Stimulated activated CD4-positive, alpha-beta T cell treated with anti-CD3 and anti-CD28 coated beads, TNF-alpha, amount 100 ng/mL, for 24 hours (primary cell): Measurements from ENCODE around the gene CRHR1.
"Not testable (repeated sequence)": the region's sequence is repeated elsewhere in the genome, so short reads cannot be mapped to it uniquely, and the experiment has no call there.

Experiments used
- DNase-seq, 3 experiments: peaks; one replicate each; pipeline ENCODE4 v3.0.0-alpha.2; 2020; ENCODE audit warnings: low read depth in 3 of 3

The CRHR1 gene

DNA sequence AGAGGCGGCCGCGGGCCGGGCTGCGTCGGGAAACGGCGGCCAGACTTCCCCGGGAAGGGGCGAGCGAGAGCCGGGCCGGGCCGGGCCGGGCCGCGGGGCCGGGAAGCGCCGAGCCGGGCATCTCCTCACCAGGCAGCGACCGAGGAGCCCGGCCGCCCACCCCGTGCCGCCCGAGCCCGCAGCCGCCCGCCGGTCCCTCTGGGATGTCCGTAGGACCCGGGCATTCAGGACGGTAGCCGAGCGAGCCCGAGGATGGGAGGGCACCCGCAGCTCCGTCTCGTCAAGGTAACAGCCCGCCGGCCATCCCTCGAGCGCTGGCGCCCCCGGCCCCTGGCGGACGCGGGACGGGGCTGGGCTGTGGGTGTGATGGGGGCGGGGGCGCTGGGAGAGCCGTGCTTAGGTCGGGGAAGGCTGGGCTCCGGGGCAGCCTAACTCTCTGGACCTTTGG is at the start of gene CRHR1:
Gene CRHR1, plus strand, starts transcription at position 28 of the 448 bp plus-strand sequence. Its CDS starts 225 bp downstream, at position 253.
- no peak for DNase-seq

DNA sequence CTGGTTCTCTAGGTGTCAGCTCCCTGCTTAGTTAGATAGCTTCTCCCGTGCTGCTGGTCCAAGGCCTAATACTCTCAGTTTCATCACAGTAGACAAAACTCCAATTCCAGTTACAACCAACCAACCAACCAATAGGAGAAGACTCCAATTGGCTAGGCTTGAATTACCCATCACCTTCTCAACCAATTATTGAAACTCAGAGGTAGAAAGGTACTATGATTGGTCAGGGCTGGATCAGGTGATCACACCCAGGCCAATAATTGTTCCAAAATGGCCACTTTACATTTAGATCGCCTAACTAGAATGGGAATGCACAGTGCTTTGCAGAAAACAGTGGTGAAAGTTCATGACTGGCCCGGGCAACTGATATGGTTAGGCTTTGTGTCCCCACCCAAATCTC is 49.5 kb upstream of the CRHR1 start:
- DNase-seq, result no peak

DNA sequence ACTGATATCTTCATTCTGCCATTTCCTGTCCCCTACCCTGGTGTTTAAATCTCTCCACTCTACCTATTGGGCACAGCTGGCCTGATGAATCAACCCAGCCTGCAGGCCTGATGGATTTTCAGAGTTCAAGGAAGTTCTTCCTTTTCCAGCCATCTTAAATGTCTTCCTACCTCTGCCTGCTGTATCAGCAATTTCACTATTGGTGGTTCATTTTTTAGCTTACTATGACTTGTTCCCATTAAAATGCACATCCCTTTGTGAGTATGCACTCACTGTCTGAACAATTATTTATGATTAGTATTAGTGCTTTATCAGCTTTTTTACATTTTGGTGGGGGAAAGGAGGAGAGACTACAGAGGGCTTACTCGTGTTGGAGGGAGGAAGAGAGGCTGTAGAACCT is 48.6 kb upstream of the CRHR1 start:
- DNase-seq, result no peak

DNA sequence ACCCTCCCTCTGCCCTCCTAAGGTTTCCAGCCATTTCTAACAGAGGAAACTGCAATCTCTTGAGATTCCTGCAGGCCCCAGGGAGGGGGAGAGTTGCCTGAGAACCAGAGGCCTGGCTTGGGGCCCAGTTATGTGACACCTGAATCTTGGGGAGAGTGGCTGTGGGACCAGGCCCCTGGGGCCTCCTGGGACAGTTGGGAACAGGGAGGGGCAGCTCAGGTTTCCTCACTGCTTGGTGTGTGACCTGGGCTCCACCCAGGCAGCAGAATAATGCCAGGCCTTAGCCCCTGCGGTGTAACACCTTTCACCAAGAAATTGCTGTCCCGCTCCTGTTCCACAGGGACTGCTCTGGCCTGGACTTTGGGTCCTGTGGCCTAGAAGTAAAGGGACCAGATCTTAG is 44.3 kb upstream of the CRHR1 start:
- no peak for DNase-seq

DNA sequence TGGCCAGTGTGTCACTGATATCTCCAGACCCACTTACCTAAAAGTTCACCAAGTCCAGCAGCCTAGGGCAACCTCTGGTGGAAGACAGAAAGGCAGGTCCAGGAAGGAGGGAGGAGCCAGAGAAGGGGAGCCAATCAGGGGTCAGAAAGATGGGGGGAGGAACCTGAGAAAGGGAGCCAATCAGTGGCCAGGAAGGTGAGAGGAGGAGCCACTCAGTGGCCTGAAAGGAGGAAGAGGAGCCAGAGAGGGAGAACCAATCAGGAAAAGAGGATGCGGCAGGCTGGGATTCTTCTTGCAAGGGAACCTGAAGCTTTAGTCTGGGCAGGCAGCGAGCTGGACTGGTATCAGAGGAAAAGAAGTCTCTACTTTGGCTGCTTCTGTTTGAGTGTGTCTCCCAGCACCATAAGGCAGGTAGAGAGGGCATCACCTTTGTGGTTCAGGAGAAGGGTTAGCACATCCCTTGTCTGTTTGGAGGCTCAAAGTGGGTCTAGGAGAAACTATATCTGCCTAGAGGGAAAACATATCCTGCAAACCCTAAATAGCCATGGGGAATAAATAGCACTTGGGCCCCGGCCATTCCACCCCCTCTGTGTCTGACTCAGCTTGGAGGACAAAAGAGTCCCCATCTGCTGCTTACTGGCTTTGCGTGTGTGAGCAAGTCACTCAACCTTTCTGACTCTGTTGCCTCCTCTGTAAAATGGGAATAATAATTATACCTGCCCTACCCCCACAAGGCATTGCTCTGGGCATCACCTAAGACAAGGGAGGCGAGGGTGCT is 43.4 kb upstream of the CRHR1 start:
- DNase-seq, result peak in 1 of 3 experiments; percentile 24

DNA sequence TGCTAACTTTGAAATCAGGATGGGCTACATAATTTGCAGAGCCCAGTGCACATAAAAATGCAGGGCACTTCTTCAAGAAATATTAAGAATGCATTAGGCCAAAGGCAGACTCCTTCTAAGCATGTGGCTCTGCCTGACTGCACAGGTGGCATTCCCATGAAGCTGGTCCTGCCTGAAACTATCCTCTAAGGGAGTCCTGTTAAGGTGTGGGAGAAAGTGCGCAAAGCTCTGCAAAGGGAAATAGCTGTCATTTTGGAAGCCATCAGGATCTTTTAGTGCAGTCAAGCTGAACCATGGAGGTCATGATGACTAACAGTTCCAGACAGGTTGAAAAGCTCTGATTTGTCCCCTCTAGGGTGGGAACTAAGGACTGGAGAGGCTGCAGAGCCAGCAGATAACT is 41.9 kb upstream of the CRHR1 start:
- no peak for DNase-seq

DNA sequence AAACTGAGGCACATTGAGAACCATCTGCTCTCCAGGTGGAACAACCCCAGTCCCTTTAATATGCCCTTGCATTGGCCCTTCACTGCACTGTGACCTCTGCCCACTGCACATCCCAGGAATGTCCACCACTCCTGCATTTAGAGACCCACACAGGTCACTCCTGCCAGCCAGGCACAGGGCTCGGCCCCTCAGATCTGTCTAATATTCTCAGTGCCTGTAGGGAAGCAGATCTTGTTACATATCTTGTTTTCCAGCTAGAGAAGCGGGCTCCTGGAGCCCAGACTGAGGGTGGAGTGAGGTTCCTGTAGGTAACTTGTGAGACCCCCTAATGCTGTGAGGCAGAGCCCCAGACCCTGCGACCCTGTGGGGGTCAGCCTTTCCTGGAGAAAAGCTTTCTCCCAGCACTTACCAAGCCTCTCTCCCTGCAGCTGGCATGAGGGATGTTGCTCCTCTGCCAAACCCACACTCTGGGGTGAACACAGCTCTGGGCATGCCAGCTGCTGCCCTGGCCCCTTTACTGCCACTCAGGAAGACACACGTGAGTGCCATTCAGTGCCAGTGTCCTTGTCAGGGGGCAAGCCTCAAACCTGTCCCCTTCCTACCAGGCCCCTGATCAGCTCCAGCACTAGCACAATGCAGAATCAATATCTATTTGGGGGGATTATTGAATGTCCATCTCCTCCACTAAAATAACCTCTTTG is 40.3 kb upstream of the CRHR1 start:
- no peak for DNase-seq

DNA sequence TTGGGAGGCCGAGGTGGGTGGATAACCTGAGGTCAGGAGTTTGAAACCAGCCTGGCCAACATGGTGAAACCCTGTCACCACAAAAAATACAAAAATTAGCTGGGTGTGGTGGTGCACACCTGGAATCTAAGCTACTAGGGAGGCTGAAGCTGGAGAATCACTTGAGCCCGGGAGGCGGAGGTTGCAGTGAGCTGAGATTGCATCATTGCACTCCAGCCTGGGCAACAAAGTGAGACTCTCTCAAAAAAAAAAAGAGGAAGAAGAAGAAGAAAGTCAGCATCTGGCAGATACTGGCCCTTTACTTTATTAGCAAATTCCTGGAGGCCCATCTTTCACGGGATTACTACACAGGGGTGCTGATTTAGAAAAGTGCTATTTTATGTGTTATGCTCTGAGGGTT is 39.3 kb upstream of the CRHR1 start:
- not testable (repeated sequence) for DNase-seq

DNA sequence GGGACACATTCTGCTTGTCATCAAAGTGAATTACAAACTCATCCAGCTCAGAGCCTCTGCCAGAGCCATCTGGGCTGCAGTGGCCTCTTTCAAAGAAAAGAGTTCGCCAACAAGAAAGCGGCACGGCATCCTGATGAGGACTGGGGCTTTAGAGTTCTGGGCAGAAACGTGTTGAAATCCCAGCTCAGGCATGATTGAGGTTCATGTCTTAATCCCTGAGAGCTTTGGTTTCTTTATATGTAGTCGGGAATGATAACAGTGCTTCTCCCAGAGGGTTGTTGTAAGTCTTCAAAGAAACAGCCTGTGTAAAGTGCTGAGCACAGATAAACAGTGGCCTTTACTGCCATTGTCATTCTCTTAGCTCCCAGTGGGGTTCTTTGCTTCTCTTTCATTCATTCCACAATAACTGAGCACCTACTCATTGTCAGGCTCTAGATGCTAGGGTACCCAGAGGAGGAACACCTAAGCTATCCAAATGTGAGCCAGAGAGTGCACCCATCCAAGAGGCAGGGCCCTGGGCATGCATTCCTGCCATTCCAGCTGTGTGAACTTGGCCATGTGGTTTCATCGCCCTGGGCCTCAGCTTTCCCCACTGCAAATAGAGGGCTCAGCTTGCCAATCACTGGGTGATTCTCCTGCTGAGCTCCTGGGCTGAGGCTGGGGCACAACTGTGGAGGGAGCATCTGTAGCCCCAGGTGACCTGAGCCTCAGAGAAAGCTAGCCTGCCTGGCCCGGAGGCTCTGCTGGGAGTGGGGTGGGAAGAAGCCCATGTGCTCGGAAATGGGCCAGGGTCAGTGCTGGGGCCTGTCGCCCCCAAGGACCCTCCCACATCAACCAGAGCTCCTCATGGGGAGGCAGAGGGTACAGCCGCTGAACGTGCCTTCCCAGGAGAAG is 38.3 kb upstream of the CRHR1 start:
- no peak for DNase-seq

DNA sequence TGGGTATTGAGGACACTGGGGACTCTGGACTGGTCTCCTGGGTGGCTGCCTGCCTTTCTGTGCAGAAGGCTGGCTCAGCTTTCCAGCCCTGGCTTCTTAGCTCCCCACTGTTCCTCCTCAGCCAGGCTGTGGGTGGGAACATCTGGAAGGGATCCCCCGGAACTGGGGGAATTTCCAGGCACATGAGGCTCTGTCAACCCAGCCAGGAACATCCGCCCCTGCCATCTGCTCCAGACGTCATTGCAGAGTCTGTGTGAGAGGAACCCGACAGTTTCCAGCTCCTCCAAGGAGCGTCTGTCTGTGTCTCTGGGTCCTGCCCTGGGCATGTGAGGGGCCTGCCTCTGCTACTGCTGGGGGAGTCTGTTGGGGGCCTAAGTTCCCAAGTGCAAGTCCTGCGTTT is 36.2 kb upstream of the CRHR1 start:
- DNase-seq, result no peak

DNA sequence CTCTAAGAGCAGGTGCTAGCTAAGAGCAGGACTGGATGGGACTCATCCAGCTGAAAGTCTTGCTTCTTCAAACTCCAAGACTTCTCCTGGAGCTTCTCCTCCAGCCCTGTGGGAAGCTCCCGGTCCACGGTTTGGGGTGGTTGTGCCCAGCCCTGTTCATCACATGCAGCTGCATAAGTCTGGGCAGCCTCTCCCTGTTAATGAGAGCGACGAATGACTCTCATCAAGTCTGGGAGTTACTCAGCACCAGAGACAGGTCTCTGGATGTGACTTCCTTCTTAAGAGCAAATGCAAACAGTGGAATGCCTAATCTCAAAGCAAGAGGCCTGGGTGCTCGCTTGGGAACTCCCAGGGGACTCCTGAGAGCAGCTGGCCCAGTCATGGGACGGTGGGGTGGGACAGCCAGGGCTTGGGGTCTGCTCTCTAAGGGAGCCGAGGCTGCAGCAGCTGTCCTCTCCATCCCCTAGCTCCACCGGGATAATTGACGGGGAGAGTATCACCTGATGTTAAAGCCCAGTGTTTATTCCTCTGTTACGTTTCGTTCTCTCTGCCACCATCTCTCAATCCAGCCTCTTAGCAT is 35.3 kb upstream of the CRHR1 start:
- DNase-seq, result no peak

DNA sequence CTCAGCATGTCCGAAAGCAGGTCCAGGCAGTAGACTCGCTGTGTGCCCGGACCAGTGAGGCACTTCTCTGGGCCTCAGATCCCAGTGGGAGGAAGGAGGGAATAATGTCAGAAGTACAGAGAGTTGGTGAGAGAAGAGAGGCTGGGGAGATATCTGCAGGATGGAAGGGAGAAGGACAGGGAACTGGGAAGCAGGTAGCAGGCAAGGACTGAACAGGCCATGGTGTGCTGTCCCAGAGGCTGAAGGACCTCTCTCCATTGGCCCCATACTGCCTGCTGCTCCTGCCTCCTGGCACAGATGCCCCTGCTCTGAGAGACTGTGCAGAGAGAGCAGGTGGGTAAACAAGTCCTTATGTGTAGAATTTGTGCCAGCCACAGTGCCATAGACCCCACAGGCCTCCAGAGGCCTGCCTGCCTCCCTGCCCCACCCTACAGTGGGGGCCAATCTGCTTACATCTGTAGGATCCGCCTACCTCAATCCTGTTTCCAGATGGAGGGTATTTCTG is 34.2 kb upstream of the CRHR1 start:
- no peak for DNase-seq

DNA sequence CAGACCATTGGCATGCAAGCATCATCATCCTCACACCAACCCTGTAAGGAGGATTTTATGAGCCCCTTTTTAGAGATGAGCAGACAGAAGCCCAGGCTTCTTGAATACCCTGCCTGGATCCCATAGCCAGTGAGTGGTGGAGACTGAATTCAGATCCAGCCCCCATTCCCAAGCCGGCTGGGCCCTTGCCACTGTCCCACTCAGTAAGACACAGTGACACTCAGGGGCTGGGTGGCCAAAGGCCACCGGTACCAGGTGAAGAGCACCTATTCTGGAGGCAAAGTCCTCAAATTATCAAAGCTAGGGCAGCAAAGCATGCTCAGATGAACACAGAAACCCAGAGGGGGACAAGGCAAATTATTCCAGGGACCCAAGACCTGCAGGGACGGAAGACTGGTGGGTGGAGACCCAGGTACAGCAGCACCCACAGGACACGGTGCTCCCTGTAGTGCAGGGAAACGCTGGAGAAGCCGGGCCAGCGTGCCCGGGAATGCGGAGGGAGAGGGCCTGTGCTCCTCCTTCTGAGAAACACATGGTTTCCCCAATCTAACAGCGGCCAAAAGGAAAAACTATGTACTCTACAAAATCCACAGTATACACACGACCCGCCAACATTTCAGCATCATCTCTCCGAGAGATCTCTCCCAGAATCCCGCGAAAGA is 33.2 kb upstream of the CRHR1 start:
- no peak for DNase-seq

DNA sequence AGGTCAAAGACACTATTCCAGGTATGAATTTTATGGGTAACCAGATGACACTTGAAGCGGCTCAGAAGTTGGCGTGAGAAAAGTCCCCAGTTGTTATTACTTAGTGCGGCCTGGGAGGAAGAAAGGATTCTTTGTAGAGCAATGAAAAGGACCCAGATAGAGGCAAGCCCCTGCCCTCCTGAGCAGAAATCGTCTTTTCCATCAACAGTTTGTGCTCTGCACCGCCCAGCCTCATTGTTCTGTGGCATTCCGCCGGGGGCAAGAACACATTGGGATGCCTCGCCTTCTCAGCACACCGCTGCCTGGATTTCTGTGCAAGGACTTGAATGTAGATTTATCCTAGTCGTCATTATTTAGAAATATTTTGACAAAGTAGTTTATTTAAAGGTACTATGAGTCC is 32.7 kb upstream of the CRHR1 start:
- no peak for DNase-seq

DNA sequence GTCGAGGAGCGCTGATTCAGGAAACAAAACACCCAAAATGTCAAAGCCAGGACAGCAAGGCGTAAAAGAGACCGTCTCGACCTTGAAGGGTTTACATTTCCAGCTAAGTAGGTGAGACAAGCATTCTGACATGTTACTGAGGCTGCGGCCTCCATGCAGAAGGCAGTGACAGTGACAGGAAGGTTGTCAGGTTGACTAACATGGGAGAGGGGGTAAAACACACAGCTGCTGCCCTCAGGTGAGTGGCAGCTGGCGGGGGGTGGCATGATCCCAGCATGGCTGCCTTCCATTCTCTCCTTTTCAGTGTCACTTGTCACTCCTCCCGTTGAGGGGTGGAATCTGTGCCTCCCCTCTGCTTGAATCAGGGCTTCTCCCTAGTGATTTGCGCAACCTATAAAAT is 31.9 kb upstream of the CRHR1 start:
- DNase-seq, result no peak

DNA sequence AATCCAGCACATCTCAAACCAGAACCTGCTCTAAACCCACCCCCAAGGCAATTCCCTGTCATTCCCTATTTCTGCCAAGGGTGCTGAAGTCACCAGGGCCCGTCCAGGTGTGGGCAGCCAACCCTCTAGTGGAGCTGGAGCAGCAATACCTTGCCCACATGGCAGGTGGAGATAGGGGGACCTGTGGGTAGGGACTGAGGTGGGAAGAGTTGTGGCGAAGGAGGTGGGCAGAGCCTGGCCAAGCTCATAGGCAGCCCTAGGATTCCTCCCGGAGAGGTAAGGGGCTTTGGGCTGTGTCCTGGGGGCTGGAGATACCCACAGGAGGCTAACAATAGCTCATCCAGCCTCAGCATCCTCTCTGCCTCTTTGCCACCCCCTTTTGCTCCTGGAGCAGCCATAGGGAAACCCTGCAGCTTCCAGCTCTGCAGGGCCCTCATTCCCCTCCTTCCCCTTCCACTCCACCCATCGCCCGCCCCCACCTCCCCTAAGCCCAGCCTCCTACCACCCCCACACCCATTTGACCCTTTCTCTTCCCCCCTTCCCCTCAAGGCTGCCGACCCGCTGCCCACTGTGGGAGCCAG is 30.4 kb upstream of the CRHR1 start:
- DNase-seq, result no peak

DNA sequence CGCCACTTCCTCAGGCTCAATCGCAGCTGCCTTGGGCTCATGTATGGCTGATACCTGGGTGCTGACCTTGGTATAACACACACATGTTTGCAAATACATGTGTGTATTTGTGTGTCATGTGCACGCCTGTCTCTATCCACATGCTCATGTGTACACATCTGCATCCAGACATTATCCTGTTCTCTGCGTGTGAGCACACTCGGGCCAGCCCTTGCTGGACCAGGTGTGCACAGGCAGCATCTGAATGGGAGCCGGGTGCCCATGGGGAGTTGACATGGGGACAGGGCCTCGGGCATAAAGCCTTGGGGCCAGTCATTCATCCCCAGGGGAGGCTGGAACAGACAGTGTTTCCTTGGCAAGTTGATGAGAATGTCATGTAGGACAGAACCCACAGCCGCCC is 29.1 kb upstream of the CRHR1 start:
- DNase-seq, result no peak

DNA sequence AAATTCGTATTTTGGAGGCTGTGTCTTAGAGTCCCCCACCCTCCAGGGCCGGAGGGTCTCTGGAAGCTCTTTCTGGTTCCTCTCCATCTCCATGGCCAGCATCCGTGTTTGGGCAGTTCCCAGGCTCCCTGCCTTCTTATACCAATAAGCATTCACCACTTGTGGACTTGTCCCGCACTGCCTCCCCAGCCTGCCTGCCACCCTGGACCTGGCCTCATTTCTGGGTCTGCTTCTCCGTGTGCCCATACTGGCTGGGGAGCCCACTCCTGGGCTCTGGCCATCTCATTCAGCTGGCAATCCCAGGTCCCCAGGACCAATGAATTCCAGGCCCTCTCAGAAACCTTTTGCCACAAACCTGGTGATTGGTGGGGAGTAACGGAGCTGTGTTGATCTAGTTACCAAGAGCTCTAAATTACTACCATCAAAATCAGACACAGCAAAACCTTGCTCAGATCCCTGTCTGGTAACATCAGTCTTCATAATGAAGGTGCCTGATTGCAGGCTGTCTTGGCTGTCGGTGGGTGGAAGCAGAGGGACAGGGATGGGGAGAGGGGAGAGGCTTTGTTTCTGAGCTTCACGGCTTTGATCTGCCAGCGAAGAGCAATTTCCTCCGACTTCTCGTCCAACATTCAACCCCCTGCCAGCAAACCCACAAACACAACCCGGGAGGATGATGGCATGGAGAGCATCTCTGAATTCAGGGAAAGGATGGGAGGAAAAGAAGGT is 27.7 kb upstream of the CRHR1 start:
- no peak for DNase-seq

DNA sequence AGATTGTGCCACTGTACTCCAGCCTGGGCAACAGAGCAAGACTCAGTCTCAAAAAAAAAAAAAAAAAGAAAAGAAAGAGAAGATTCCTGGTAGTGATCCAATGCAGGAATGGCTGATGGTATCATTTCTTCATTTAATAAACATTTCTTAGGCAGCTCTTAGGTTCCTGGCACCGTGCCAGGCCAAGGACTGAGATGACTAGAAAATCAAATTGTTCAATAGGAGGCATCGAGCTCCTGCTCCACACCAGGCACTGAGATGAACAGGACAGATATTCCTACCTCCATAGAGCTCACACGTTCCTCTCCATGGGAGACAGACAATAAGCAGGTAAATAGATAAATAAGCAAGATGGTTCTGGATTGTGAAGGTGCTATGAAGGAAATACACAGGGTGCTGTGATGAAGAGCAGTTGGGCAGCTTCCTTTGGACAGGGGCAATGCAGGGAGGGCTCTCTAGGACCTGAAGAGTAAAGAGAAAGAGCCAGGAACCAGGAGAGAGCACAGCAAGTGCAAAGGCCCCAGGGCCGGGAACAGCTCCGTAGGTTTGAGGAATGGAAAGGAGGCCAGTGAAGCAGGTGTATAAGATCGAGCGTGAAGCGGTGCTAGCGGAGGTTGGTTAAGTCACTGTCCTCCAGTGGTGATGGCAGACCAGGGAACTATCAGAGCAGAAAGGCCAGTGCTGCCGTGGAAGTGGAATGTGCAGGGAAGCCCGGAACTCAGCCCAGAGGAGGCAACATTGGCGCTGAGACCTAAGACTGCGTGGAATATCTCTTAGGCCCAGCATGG is 26.5 kb upstream of the CRHR1 start:
- DNase-seq, result no peak
